Measurements from ENCODE around the gene NACC2.

NACC2 gene

GRCh38 chr9:136119883-136120393 is 24.8 kb upstream of the NACC2 start:
- Histone ChIP-seq H3K9me2 (replicated peaks; ENCODE audit: control insufficient read depth, low read length) (no peaks in the 10 kb centered on the region), H3K79me2 (ENCODE audit: control insufficient read depth, low read length) (peaks cover 41% of the 10 kb centered on the region), H3K4me3 (ENCODE audit: low read length) (peak overlapping the region; percentile 71), H3K9me3 (ENCODE audit: control insufficient read depth, insufficient read depth, low read length) (no peaks in the 10 kb centered on the region), H3F3A (ENCODE audit: control insufficient read depth, insufficient read depth) (0 out of 2 replicates have a peak, but pooled peaks cover 2% of the 10 kb centered on the region), H3K4me1 (ENCODE audit: control insufficient read depth, low read length) (peaks cover 18% of the 10 kb centered on the region), H4K20me1 (ENCODE audit: control insufficient read depth, insufficient read depth, low read depth, low read length) (no peaks in the 10 kb centered on the region), H3K27ac (ENCODE audit: low read depth, low read length) (no peak overlapping the region; the same call in 1 of the 2 replicates), H3K36me3 (ENCODE audit: control insufficient read depth, low read length) (peaks cover 27% of the 10 kb centered on the region), H3K27me3 (ENCODE audit: control insufficient read depth, low read length) (no peaks in the 10 kb centered on the region), H3K4me2 (ENCODE audit: low read length) (peak overlapping the region; percentile 88)
- no peak for TF ChIP-seq EZH2phosphoT487 (IDR thresholded peaks at IDR 0.05; ENCODE audit: borderline replicate concordance, low read length)
- TF ChIP-seq CTCF (IDR thresholded peaks at IDR 0.05; ENCODE audit: low read depth, low read length, poor library complexity, severe bottlenecking) = no peak

- no peaks in the 10 kb centered on the region for H3K9me2 ChIP-seq (replicated peaks; ENCODE audit: control insufficient read depth, low read length)
- H3K9me3 ChIP-seq (ENCODE audit: control insufficient read depth, insufficient read depth, low read length) = no peaks in the 10 kb centered on the region
- peaks cover 32% of the 10 kb centered on the region for H3K36me3 ChIP-seq (ENCODE audit: control insufficient read depth, low read length)
- H3K4me2 ChIP-seq (ENCODE audit: low read length) = peak overlapping the region; percentile 88
- no peaks in the 10 kb centered on the region for H3K27me3 ChIP-seq (ENCODE audit: control insufficient read depth, low read length)
- H3K79me2 ChIP-seq (ENCODE audit: control insufficient read depth, low read length) = peaks cover 41% of the 10 kb centered on the region
- H3K4me1 ChIP-seq (ENCODE audit: control insufficient read depth, low read length) = peaks cover 18% of the 10 kb centered on the region
- TF ChIP-seq EZH2phosphoT487 (IDR thresholded peaks at IDR 0.05; ENCODE audit: borderline replicate concordance, low read length) (no peak), CTCF (IDR thresholded peaks at IDR 0.05; ENCODE audit: low read depth, low read length, poor library complexity, severe bottlenecking) (no peak)
- peak overlapping the region; percentile 57 for H3K27ac ChIP-seq (ENCODE audit: low read depth, low read length)
- no peaks in the 10 kb centered on the region for H4K20me1 ChIP-seq (ENCODE audit: control insufficient read depth, insufficient read depth, low read depth, low read length)
- H3K4me3 ChIP-seq (ENCODE audit: low read length) = peak overlapping the region; percentile 71
- 0 out of 2 replicates have a peak, but pooled peaks cover 2% of the 10 kb centered on the region for H3F3A ChIP-seq (ENCODE audit: control insufficient read depth, insufficient read depth)
Measured at GRCh38 chr9:136119061-136119882, 24.2 kb upstream of the NACC2 start.

GRCh38 chr9:136118320-136119060 is 23.4 kb upstream of the NACC2 start, which contains the start of gene TMEM250:
Gene TMEM250, minus strand, starts transcription at chr9:136118875. Its CDS starts 1,975 bp downstream, at chr9:136116900.
- 0 out of 2 replicates have a peak, but pooled peaks cover 2% of the 10 kb centered on the region for H3F3A ChIP-seq (ENCODE audit: control insufficient read depth, insufficient read depth)
- H3K9me3 ChIP-seq (ENCODE audit: control insufficient read depth, insufficient read depth, low read length) = no peaks in the 10 kb centered on the region
- H3K27me3 ChIP-seq (ENCODE audit: control insufficient read depth, low read length) = no peaks in the 10 kb centered on the region
- no peaks in the 10 kb centered on the region for H4K20me1 ChIP-seq (ENCODE audit: control insufficient read depth, insufficient read depth, low read depth, low read length)
- peak within 1 kb of the TSS; percentile 57 for H3K27ac ChIP-seq (ENCODE audit: low read depth, low read length)
- H3K4me1 ChIP-seq (ENCODE audit: control insufficient read depth, low read length) = peaks cover 18% of the 10 kb centered on the region
- TF ChIP-seq EZH2phosphoT487 (IDR thresholded peaks at IDR 0.05; ENCODE audit: borderline replicate concordance, low read length) (no peak), CTCF (IDR thresholded peaks at IDR 0.05; ENCODE audit: low read depth, low read length, poor library complexity, severe bottlenecking) (no peak)
- H3K9me2 ChIP-seq (replicated peaks; ENCODE audit: control insufficient read depth, low read length) = no peaks in the 10 kb centered on the region
- peaks cover 41% of the 10 kb centered on the region for H3K79me2 ChIP-seq (ENCODE audit: control insufficient read depth, low read length)
- peak within 1 kb of the TSS; percentile 71 for H3K4me3 ChIP-seq (ENCODE audit: low read length)
- H3K36me3 ChIP-seq (ENCODE audit: control insufficient read depth, low read length) = peaks cover 32% of the 10 kb centered on the region
- H3K4me2 ChIP-seq (ENCODE audit: low read length) = peak within 1 kb of the TSS; percentile 88

All from DOHH2 (cell line).